HepG2 (cell line): ENCODE results near the gene GRAMD1B. TPM values are rescaled to one million over a fixed set of nuclear protein-coding genes. Genes with fewer than 3 reads are reported as not detected.

Experiments
- NFE2L2 ChIP-seq: fragments of 150-350 bp; IDR thresholded peaks from 2 replicates; pipeline ENCODE4 v1.6.1; 2014; ENCODE audit warnings: low read length
- ONECUT2 ChIP-seq: sonication (generic); formaldehyde crosslinking; IDR thresholded peaks from 2 replicates; pipeline ENCODE4 v1.4.0; 2020; ENCODE audit warnings: missing genetic modification reagents
- PITX1 ChIP-seq: sonication (generic); formaldehyde crosslinking; IDR thresholded peaks from 2 replicates; pipeline ENCODE4 v1.5.1; 2020; ENCODE audit warnings: mild to moderate bottlenecking, missing genetic modification reagents
- SNAPC2 ChIP-seq: sonication (generic); formaldehyde crosslinking; IDR thresholded peaks from 2 replicates; pipeline ENCODE4 v1.8.1; 2022; ENCODE audit warnings: mild to moderate bottlenecking, missing genetic modification reagents
- ZBTB14 ChIP-seq: sonication (generic); formaldehyde crosslinking; IDR thresholded peaks from 2 replicates; pipeline ENCODE4 v1.4.0; 2020; ENCODE audit warnings: missing genetic modification reagents
- ZFP82 ChIP-seq: sonication (generic); formaldehyde crosslinking; IDR thresholded peaks from 2 replicates; pipeline ENCODE4 v1.5.1; 2020; ENCODE audit warnings: mild to moderate bottlenecking, missing genetic modification reagents, borderline replicate concordance
- ZFY ChIP-seq: sonication (generic); formaldehyde crosslinking; IDR thresholded peaks from 2 replicates; pipeline ENCODE4 v1.4.0; 2020; ENCODE audit warnings: missing genetic modification reagents
- ZNF274 ChIP-seq: sonication (generic); formaldehyde crosslinking; IDR thresholded peaks from 2 replicates; pipeline ENCODE4 v1.5.1; 2020; ENCODE audit warnings: mild to moderate bottlenecking, missing genetic modification reagents
- polyA plus RNA-seq, 8 experiments: library from polyadenylated mRNA; depleted of rRNA in 3 of 8; stranded (reverse) in 7 of 8; unstranded in 1 of 8; fragments of >200 nt; fragmentation: Illumina TruSeq in 4 of 8; extraction: Trizol in 4 of 8; gene quantifications; 2 replicates each; pipeline versions ENCODE4 v1.2.1 to v1.2.3, GENCODE V29; 2011 to 2016; ENCODE audit warnings: low read depth in 4 of 8, missing spikeins in 1 of 8, mixed read lengths in 1 of 8; ENCODE audit not compliant: insufficient read depth in 1 of 8
- total RNA-seq, 5 experiments: library from RNA; depleted of rRNA; stranded (reverse); fragments of >200 nt; fragmentation: Illumina TruSeq; extraction: Trizol; gene quantifications; 2 replicates each; pipeline ENCODE4 v1.2.3, GENCODE V29; 2016; ENCODE audit warnings: low read depth in 1 of 5
- TF ChIP-seq, protein P1 (sequence below): IDR thresholded peaks from 2 replicates; pipeline ENCODE4 v1.4.0; 2020; ENCODE audit warnings: mild to moderate bottlenecking, missing genetic modification reagents
- TF ChIP-seq, protein P2 (sequence below): sonication (generic); formaldehyde crosslinking; IDR thresholded peaks from 2 replicates; pipeline ENCODE4 v1.8.0; 2022; ENCODE audit warnings: mild to moderate bottlenecking, missing genetic modification reagents, moderate library complexity

GRAMD1B gene
- total and polyA plus RNA-seq, 2 of the 13 experiments (the other 11 are each of a cell fraction or from before 2014, with no cell fraction given), result 0.12 TPM; not detected in 1

GRCh38 chr11:123603666-123604065 is 173.6 kb downstream of the GRAMD1B start (continued):
- TF ChIP-seq, protein P1, sequence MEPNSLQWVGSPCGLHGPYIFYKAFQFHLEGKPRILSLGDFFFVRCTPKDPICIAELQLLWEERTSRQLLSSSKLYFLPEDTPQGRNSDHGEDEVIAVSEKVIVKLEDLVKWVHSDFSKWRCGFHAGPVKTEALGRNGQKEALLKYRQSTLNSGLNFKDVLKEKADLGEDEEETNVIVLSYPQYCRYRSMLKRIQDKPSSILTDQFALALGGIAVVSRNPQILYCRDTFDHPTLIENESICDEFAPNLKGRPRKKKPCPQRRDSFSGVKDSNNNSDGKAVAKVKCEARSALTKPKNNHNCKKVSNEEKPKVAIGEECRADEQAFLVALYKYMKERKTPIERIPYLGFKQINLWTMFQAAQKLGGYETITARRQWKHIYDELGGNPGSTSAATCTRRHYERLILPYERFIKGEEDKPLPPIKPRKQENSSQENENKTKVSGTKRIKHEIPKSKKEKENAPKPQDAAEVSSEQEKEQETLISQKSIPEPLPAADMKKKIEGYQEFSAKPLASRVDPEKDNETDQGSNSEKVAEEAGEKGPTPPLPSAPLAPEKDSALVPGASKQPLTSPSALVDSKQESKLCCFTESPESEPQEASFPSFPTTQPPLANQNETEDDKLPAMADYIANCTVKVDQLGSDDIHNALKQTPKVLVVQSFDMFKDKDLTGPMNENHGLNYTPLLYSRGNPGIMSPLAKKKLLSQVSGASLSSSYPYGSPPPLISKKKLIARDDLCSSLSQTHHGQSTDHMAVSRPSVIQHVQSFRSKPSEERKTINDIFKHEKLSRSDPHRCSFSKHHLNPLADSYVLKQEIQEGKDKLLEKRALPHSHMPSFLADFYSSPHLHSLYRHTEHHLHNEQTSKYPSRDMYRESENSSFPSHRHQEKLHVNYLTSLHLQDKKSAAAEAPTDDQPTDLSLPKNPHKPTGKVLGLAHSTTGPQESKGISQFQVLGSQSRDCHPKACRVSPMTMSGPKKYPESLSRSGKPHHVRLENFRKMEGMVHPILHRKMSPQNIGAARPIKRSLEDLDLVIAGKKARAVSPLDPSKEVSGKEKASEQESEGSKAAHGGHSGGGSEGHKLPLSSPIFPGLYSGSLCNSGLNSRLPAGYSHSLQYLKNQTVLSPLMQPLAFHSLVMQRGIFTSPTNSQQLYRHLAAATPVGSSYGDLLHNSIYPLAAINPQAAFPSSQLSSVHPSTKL (CRISPR knock-in tag), result no peak
- TF ChIP-seq NFE2L2 (no peak), ZNF274 (CRISPR knock-in tag) (no peak), ZFY (CRISPR knock-in tag) (no peak), SNAPC2 (CRISPR knock-in tag) (no peak), ZFP82 (CRISPR knock-in tag) (no peak), PITX1 (CRISPR knock-in tag) (no peak), ONECUT2 (CRISPR knock-in tag) (no peak), ZBTB14 (no peak)
- TF ChIP-seq, protein P2, sequence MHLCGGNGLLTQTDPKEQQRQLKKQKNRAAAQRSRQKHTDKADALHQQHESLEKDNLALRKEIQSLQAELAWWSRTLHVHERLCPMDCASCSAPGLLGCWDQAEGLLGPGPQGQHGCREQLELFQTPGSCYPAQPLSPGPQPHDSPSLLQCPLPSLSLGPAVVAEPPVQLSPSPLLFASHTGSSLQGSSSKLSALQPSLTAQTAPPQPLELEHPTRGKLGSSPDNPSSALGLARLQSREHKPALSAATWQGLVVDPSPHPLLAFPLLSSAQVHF, result no peak
